ENCODE measurements around the gene BEAN1. TPM values are rescaled to one million over a fixed set of nuclear protein-coding genes. Genes with fewer than 3 reads are reported as not detected.

Gene BEAN1
- total RNA-seq, 1 experiment from 2014 or later, result 1.9 TPM

GRCh38 chr16:66444049-66444481, 17.0 kb downstream of the BEAN1 start:
- POLR2A ChIA-PET (ENCODE audit: unreplicated experiment), result no interaction called here

GRCh38 chr16:66446737-66447136, 19.6 kb downstream of the BEAN1 start:
- no peak overlapping the region for H3K4me3 ChIP-seq (ENCODE audit: low read length)
- intact Hi-C loops (cut with micrococcal nuclease), result no loop called here
- H3K79me2 ChIP-seq (ENCODE audit: low read length), result no peaks in the 10 kb centered on the region
- no peaks in the 10 kb centered on the region for H3K27me3 ChIP-seq (ENCODE audit: low read length)
- ChIA-PET CTCF (interaction anchor here (0.7 kb wide), 1 partner anchor 68 kb away, joined by 3 read pairs; no protein-coding TSS in a partner anchor), POLR2A (ENCODE audit: unreplicated experiment) (no interaction called here)
- H2AFZ ChIP-seq (ENCODE audit: low read length), result no peak overlapping the region
- no peaks in the 10 kb centered on the region for H3F3A ChIP-seq (ENCODE audit: low read length, unreplicated experiment)
- no TSS peak for BruUV-seq (replicated peaks)
- no peaks in the 10 kb centered on the region for H3K9me3 ChIP-seq (ENCODE audit: low read length)
- H4K20me1 ChIP-seq (ENCODE audit: low read length), result no peaks in the 10 kb centered on the region
- no peak overlapping the region for H3K9ac ChIP-seq (ENCODE audit: low read length)
- ATAC-seq (no peak), DNase-seq (no peak)
- H3K36me3 ChIP-seq (ENCODE audit: low read depth, low read length), result no peaks in the 10 kb centered on the region
- no peaks in the 10 kb centered on the region; the same call in 1 of the 2 replicates for H3K4me1 ChIP-seq (ENCODE audit: insufficient read depth, low read length)
- no peaks in the 10 kb centered on the region for H3K9me2 ChIP-seq (replicated peaks; ENCODE audit: low read length)
- no peak overlapping the region for H3K4me2 ChIP-seq (ENCODE audit: low read length)
- no peak overlapping the region for H3K27ac ChIP-seq (ENCODE audit: low read length)
- TF ChIP-seq EZH2phosphoT487 (IDR thresholded peaks at IDR 0.05; ENCODE audit: borderline replicate concordance, low read length) (no peak), EZH2 (IDR thresholded peaks at IDR 0.05; ENCODE audit: low read length, unreplicated experiment) (no peak), CTCF (conservative IDR thresholded peaks at IDR 0.05; ENCODE audit: low read depth, low read length) (no peak)

More at GRCh38 chr16:66444049-66444481, 17.0 kb downstream of the BEAN1 start:
- CTCF ChIA-PET, result interaction anchor here (0.7 kb wide), 1 partner anchor 37 kb away, joined by 3 read pairs; no protein-coding TSS in a partner anchor
- Histone ChIP-seq H2AFZ (ENCODE audit: low read length) (no peak overlapping the region), H3K27ac (ENCODE audit: low read length) (no peak overlapping the region), H4K20me1 (ENCODE audit: low read length) (no peaks in the 10 kb centered on the region), H3K9ac (ENCODE audit: low read length) (no peak overlapping the region), H3K36me3 (ENCODE audit: low read depth, low read length) (no peaks in the 10 kb centered on the region), H3K27me3 (ENCODE audit: low read length) (no peaks in the 10 kb centered on the region), H3K4me3 (ENCODE audit: low read length) (no peak overlapping the region), H3K9me3 (ENCODE audit: low read length) (no peaks in the 10 kb centered on the region), H3K4me1 (ENCODE audit: insufficient read depth, low read length) (no peaks in the 10 kb centered on the region; the same call in 1 of the 2 replicates), H3K79me2 (ENCODE audit: low read length) (no peaks in the 10 kb centered on the region), H3K9me2 (replicated peaks; ENCODE audit: low read length) (no peaks in the 10 kb centered on the region), H3F3A (ENCODE audit: low read length, unreplicated experiment) (no peaks in the 10 kb centered on the region), H3K4me2 (ENCODE audit: low read length) (no peak overlapping the region)
- intact Hi-C loops (cut with micrococcal nuclease), result no loop called here
- DNase-seq (no peak), ATAC-seq (no peak; the same call in 1 of the 2 replicates)
- TF ChIP-seq CTCF (conservative IDR thresholded peaks at IDR 0.05; ENCODE audit: low read depth, low read length), result peak; percentile 20; the same call in 1 of the 2 replicates
- TF ChIP-seq EZH2phosphoT487 (IDR thresholded peaks at IDR 0.05; ENCODE audit: borderline replicate concordance, low read length), result no peak
- BruUV-seq (replicated peaks), result no TSS peak

GRCh38 chr16:66447491-66447890, 20.4 kb downstream of the BEAN1 start:
- Histone ChIP-seq H3K4me3 (ENCODE audit: low read length) (no peak overlapping the region), H3F3A (ENCODE audit: low read length, unreplicated experiment) (no peaks in the 10 kb centered on the region), H3K4me2 (ENCODE audit: low read length) (no peak overlapping the region), H3K4me1 (ENCODE audit: insufficient read depth, low read length) (no peaks in the 10 kb centered on the region), H3K27me3 (ENCODE audit: low read length) (no peaks in the 10 kb centered on the region), H3K9me2 (replicated peaks; ENCODE audit: low read length) (no peaks in the 10 kb centered on the region), H3K27ac (ENCODE audit: low read length) (no peak overlapping the region), H3K9me3 (ENCODE audit: low read length) (no peaks in the 10 kb centered on the region), H3K79me2 (ENCODE audit: low read length) (no peaks in the 10 kb centered on the region), H3K9ac (ENCODE audit: low read length) (no peak overlapping the region), H4K20me1 (ENCODE audit: low read length) (no peaks in the 10 kb centered on the region), H3K36me3 (ENCODE audit: low read depth, low read length) (no peaks in the 10 kb centered on the region), H2AFZ (ENCODE audit: low read length) (no peak overlapping the region)
- ChIA-PET CTCF (no interaction called here), POLR2A (ENCODE audit: unreplicated experiment) (no interaction called here)
- DNase-seq (no peak), ATAC-seq (no peak)
- intact Hi-C loops (cut with micrococcal nuclease), result no loop called here
- no TSS peak for BruUV-seq (replicated peaks)
- TF ChIP-seq EZH2 (IDR thresholded peaks at IDR 0.05; ENCODE audit: low read length, unreplicated experiment), result no peak
- TF ChIP-seq CTCF (conservative IDR thresholded peaks at IDR 0.05; ENCODE audit: low read depth, low read length), result no peak
- TF ChIP-seq EZH2phosphoT487 (IDR thresholded peaks at IDR 0.05; ENCODE audit: borderline replicate concordance, low read length), result no peak

Data from PC-3 (cell line).